Kidney (tissue), 14 donors: ENCODE data around the gene HABP2. TPM values are rescaled to one million over a fixed set of nuclear protein-coding genes. Genes with fewer than 3 reads are reported as not detected.

ENCODE experiments used
- DNase-seq, 5 donors: peaks; one replicate each; pipeline ENCODE4 v3.0.0-alpha.2; 2013 to 2020
- FAIRE-seq: peaks from 2 replicates; lab custom pipeline; 2012; peaks lifted over from hg19 to GRCh38; lab: Jason Lieb, UNC
- H3K27ac ChIP-seq, 2 donors: one replicate each; pipeline ENCODE4 v1.7.0; 2013; ENCODE audit warnings: low read depth in 2 of 2, low read length in 2 of 2, inconsistent platforms in 1 of 2
- H3K27me3 ChIP-seq: one replicate; pipeline ENCODE4 v1.7.1; 2013; ENCODE audit warnings: low read length, inconsistent platforms; ENCODE audit not compliant: control insufficient read depth, insufficient read depth
- H3K36me3 ChIP-seq, 3 donors: one replicate each; pipeline versions ENCODE4 v1.7.0 to v1.7.1; 2013; ENCODE audit warnings: low read length in 3 of 3, control low read depth in 1 of 3, inconsistent platforms in 1 of 3; ENCODE audit not compliant: insufficient read depth in 3 of 3, control insufficient read depth in 2 of 3
- H3K4me1 ChIP-seq, 3 donors: one replicate each; pipeline versions ENCODE4 v1.7.0 to v1.7.1; 2013; ENCODE audit warnings: low read length in 3 of 3, inconsistent platforms in 1 of 3, low read depth in 1 of 3; ENCODE audit not compliant: control insufficient read depth in 2 of 3, insufficient read depth in 2 of 3
- H3K4me3 ChIP-seq, 3 donors: one replicate each; pipeline versions ENCODE4 v1.7.0 to v1.8.1; 2013; ENCODE audit warnings: low read length in 3 of 3, control low read depth in 1 of 3, inconsistent platforms in 1 of 3
- H3K9ac ChIP-seq, 3 donors: one replicate each; pipeline versions ENCODE4 v1.7.0 to v1.7.1; 2013; ENCODE audit warnings: low read length in 3 of 3, control low read depth in 1 of 3, inconsistent platforms in 1 of 3
- H3K9me3 ChIP-seq, 3 donors: one replicate each; pipeline versions ENCODE4 v1.7.0 to v1.7.1; 2013; ENCODE audit warnings: low read length in 3 of 3, control low read depth in 1 of 3, inconsistent platforms in 1 of 3; ENCODE audit not compliant: control insufficient read depth in 2 of 3, insufficient read depth in 1 of 3
- CTCF ChIP-seq: IDR thresholded peaks from 3 replicates; pipeline ENCODE4 v1.5.1; 2012; ENCODE audit warnings: mild to moderate bottlenecking, moderate library complexity, borderline replicate concordance; ENCODE audit not compliant: insufficient read depth; ENCODE audit errors: extremely low read depth
- intact Hi-C: fragments of 100-400 bp; cut with DNase I; formaldehyde crosslinking; loops from one replicate; pipeline ENCODE4 v1.11.1; 2022
- polyA plus RNA-seq: library from polyadenylated mRNA; stranded (reverse); fragments of 350-450 nt; fragmentation: Illumina TruSeq; extraction: RNeasy Lipid Tissue Mini Kit (QIAGEN cat#74804); gene quantifications from one replicate; pipeline ENCODE4 v1.2.3, GENCODE V29; 2014; ENCODE audit warnings: low read depth, low replicate concordance; ENCODE audit not compliant: insufficient read depth
- total RNA-seq: library from RNA; stranded (reverse); fragmentation: NEBNext Ultra II Directional; extraction: Animal tissue kit (Norgen Biotek cat#: 25700); gene quantifications from one replicate; pipeline ENCODE4 v1.2.1, GENCODE V29; 2021
- donor health status: control.
- donor health status: control.
- donor health status: control.
- donor health status: control.
- donor health status: control.
- donor health status: DM: yes; HTN: yes; CAD: no.
- donor health status: Normal renal cell carcinoma (clear cell type).

The HABP2 gene
- total and polyA plus RNA-seq, 2 donors from 2014 or later = 25.6 to 27.4 TPM

- intact Hi-C loops = no loop called here
- H3K27me3 ChIP-seq = no peaks in the 10 kb centered on the region
- no peaks in the 10 kb centered on the region for H3K9me3 ChIP-seq
- FAIRE-seq (no peak), DNase-seq (peak in 1 of 5 donors; percentile 47)
- H3K4me1 ChIP-seq = peaks cover 0 to 3% (median 0%) of the 10 kb centered on the region in 3 donors
- no peak overlapping the region for H3K9ac ChIP-seq
- TF ChIP-seq CTCF = no peak
- H3K36me3 ChIP-seq = no peaks in the 10 kb centered on the region
- peak overlapping the region in 1 of 3 donors; percentile 20 for H3K4me3 ChIP-seq
- peak overlapping the region in 1 of 2 donors; percentile 71 for H3K27ac ChIP-seq
Observed at GRCh38 chr10:113557903-113558321, 5.1 kb downstream of the HABP2 start.

GRCh38 chr10:113560071-113560470 is 7.2 kb downstream of the HABP2 start:
- FAIRE-seq (no peak), DNase-seq (no peak)
- Histone ChIP-seq H3K4me1 (peaks cover 0 to 6% (median 0%) of the 10 kb centered on the region in 3 donors), H3K27me3 (no peaks in the 10 kb centered on the region), H3K27ac (no peak overlapping the region), H3K9me3 (no peaks in the 10 kb centered on the region), H3K36me3 (no peaks in the 10 kb centered on the region), H3K4me3 (no peak overlapping the region), H3K9ac (no peak overlapping the region)
- intact Hi-C loops = no loop called here
- no peak for TF ChIP-seq CTCF

GRCh38 chr10:113561214-113561613 is 8.4 kb downstream of the HABP2 start:
- Histone ChIP-seq H3K36me3 (no peaks in the 10 kb centered on the region), H3K27ac (no peak overlapping the region), H3K4me1 (peaks cover 0 to 6% (median 0%) of the 10 kb centered on the region in 3 donors), H3K9me3 (no peaks in the 10 kb centered on the region), H3K4me3 (no peak overlapping the region), H3K9ac (no peak overlapping the region), H3K27me3 (no peaks in the 10 kb centered on the region)
- no peak for TF ChIP-seq CTCF
- intact Hi-C loops = no loop called here
- DNase-seq (no peak), FAIRE-seq (no peak)

- no peak overlapping the region for H3K4me3 ChIP-seq
- no peak for FAIRE-seq
- H3K9ac ChIP-seq = no peak overlapping the region
- no peak overlapping the region for H3K27ac ChIP-seq
- no peak for TF ChIP-seq CTCF
- H3K4me1 ChIP-seq = peaks cover 0 to 3% (median 0%) of the 10 kb centered on the region in 3 donors
- no peaks in the 10 kb centered on the region for H3K9me3 ChIP-seq
- no peak for DNase-seq
- no peaks in the 10 kb centered on the region for H3K36me3 ChIP-seq
- H3K27me3 ChIP-seq = no peaks in the 10 kb centered on the region
- intact Hi-C loops = no loop called here
Observed at GRCh38 chr10:113562069-113562468, 9.2 kb downstream of the HABP2 start.
